Measurements from ENCODE around the gene OPCML.

- TF ChIP-seq CTCF (IDR thresholded peaks at IDR 0.05; ENCODE audit: insufficient read depth, low read length, poor library complexity, severe bottlenecking): no peak
- TF ChIP-seq EZH2phosphoT487 (conservative IDR thresholded peaks at IDR 0.05; ENCODE audit: low read length): no peak
These were observed 1059.7 kb downstream of the OPCML start for GRCh38 chr11:132472411-132473172.
